HG02571 (cell line): ENCODE results near the gene PLBD2.

ENCODE experiments used
- ATAC-seq: cut with Tn5 transposase; IDR thresholded peaks from one replicate; pipeline ENCODE4 v1.9.1; 2021; ENCODE audit warnings: mild to moderate bottlenecking, moderate library complexity; ENCODE audit not compliant: unreplicated experiment

Gene PLBD2

DNA sequence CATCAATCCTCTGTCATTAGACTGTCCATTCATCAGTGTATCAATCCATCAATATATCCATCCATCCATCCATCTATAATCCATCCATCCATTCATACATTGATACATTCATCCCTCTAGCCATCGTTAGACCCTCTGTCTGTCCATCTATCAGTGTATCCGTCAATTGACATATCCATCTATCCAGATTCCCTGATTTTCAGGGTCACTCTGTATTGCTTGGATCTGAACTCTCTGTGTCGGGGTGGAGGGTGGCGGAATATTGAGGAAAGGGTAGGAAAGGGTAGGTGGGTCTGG lies 80.9 kb downstream of the PLBD2 start:
- ATAC-seq = no peak

DNA sequence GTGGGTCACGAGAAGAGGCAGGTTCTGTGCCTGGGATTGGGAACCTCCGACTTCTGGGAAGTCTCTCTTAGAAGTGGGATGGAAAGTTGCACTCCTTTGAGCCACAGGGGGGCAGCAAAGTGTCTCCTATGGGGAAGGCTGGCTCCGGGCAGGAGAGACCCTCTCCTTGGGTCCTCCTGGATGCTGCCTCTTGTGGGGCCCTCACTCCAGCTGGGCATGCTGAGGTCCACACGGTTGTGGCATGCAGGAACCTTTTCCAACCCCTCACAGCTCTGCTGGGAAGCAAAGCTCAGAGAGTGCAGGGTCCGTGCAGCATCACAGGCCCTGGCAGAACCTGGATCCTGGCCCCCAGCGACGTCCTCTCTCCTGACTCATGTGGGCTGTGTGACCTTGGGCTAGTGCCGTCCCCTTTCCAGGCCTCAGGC lies 81.2 kb downstream of the PLBD2 start:
- no peak for ATAC-seq

DNA sequence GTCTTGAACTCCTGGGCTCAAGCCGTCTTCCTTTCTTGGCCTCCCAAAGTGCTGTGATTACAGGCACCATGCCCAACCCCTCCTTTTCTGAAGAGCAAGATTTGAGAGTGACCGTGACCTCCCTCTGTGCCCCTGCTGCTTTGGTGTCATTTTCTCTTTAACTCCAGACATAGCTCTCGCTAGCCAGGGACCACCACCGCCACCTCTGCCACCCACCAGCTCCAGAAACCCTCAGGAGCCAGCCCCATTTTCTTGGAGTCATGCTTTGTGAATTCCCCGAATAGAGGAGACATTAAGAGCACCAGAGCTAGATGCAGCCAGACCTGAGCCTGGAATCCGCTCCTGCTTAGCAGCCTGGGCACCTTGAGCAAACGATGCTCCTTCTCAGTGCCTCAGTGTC lies 81.9 kb downstream of the PLBD2 start:
- ATAC-seq = no peak
